NCI-H1092 treated with DMSO at 0.1 percent for 48 hours (cell line): Measurements from ENCODE around the gene APOO.

ENCODE experiments used
- DNase-seq: peaks from one replicate; lab custom pipeline; 2025; lab: John Stamatoyannopoulos, UW

APOO gene

DNA sequence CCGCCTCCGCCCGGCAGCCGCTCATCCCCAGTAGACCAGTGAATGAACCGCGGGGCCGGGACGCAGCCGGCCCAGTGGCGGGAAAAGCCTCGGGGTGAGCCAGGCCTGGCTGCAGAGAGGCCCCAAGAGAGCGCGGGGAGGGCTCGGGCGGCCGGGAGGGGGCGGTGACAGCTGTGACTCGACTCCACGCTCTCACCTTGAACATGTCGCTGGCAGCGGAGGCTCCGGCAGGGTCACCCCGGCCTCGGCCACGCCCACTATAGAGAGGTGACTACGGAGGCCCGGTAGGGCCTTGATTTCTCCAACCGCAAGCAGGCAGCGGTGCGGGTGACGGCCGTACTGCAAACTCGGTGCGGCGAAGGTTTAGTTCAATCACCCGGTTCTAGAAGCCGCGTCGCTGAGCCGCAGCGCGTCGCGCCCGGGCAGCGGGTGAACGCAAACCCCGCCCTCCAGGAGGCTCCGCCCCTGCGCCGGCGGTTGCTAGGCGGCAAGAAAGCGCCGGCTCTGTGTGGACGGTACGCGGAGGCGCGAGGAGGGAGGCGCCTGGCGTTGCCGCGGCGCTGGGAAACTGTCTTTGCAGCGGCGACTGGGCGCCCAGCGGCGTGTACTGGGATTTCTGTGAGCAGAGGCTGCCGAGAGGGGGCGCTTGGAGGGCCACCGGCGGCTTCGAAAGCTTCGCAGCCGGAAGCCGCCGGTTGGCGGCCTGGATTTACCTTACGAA lies at the start of gene APOO, which contains the start of gene CXorf58:
TSS of gene APOO (minus strand) at position 441 of the 721 bp plus-strand sequence. CDS start at position 205, 236 bp downstream.
TSS of gene CXorf58 (plus strand) at position 509 of the 721 bp plus-strand sequence. CDS start 2,297 bp downstream, outside the sequence.
- DNase-seq, result peak; percentile 99

DNA sequence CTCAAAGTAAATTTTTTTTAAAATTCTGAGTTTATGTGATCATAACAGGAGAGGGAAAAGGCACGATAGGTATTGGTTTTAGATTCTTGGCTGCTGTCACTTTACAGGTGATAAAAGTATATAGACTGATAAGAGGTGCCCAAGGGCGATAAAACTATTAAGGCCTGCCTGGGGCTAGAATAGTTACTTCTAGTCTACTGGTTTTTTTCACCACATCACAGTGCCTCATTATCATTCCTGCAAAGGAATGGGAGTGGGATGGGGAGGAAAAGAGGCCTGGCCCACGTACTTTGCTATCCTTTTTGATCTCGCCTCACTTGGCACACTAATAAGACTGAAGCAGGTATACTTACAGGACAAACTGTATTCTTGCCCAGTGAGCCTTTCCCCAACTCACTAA lies 46.7 kb upstream of the APOO start:
- DNase-seq, result no peak

DNA sequence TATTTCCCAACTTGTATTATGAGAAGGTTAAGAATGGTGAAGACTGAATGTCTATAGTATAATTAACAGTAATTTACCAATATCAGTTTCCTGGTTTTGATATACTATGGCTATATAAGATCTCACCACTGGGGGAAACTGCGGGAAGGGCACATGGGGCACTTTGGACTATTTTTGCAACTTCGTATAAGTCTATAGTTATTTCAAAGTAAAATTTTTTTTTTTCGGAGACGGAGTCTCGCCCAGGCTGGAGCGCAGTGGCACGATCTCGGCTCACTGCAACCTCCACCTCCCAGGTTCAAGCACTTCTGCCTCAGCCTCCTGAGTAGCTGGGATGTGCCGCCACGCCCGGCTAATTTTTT lies 46.2 kb upstream of the APOO start:
- DNase-seq, result no peak

- no peak for DNase-seq
These were observed 45.5 kb upstream of the APOO start for GRCh38 chrX:23952984-23953907.

GRCh38 chrX:23952391-23952790 lies 44.7 kb upstream of the APOO start:
- no peak for DNase-seq

DNA sequence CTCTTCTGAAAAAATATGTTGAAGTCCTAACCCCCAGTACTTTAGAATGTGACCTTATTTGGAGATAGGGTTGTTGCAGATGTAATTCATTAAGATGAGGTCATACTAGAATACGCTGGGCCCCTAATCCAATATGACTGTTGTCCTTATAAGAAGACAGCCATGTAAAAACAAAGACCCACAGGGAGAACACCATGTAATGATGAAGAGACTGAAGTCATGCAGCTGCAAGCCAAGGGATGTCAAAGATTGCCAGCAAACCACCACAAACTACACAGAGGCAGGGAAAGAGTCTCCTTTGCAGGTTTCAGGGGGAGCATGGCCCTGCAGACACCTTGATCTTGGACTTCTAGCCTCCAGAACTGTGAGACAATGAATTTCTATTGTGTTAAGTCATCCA lies 37.5 kb upstream of the APOO start:
- DNase-seq, result no peak

- no peak for DNase-seq
These were observed 36.5 kb upstream of the APOO start for GRCh38 chrX:23944234-23944633.

DNA sequence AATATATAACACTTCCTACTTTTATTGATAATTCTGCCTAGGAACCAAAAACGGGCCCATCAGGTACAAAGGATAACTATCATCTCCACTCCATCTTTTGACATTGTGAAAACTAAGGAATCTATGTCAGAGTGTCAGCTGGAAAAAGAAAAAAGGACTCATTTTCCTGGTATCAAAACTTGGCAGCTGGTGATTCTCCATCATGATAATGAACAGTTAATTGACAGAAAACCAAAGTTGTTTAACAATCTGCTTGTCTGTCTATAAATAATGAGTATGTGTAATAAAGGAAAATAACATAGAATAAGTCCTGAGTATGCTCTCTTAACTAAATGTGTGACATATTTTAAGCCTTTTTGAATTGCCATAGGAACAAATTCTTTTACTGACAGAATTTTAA lies 31.5 kb upstream of the APOO start:
- DNase-seq, result no peak

GRCh38 chrX:23938690-23939089 lies 31.0 kb upstream of the APOO start:
- DNase-seq, result no peak

GRCh38 chrX:23937100-23937499 lies 29.4 kb upstream of the APOO start:
- no peak for DNase-seq

DNA sequence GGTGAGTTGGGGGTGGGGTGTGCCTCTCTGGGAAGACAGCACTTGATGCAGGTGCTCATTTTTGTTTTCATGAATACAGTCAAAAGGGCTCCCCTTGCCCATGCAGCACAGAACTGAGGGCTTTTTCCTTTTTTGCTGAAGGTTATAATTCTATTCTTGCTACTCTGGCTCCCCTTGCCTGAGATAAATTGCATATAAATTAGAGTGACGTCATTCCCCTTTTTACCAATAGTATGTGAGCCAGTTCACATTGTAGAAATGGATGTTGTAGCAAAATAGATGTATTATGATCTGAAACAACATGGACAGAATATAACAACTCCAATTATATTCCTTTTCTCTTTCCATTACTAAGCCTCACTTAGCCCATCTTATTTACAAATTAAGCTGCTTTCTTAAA lies 28.4 kb upstream of the APOO start:
- no peak for DNase-seq

GRCh38 chrX:23935106-23935505 lies 27.4 kb upstream of the APOO start:
- DNase-seq, result no peak

GRCh38 chrX:23932046-23932445 lies 24.3 kb upstream of the APOO start:
- DNase-seq, result no peak

- no peak for DNase-seq
These were observed 23.3 kb upstream of the APOO start for GRCh38 chrX:23930894-23931604.

- no peak for DNase-seq
These were observed 18.3 kb upstream of the APOO start for GRCh38 chrX:23926015-23926414.

DNA sequence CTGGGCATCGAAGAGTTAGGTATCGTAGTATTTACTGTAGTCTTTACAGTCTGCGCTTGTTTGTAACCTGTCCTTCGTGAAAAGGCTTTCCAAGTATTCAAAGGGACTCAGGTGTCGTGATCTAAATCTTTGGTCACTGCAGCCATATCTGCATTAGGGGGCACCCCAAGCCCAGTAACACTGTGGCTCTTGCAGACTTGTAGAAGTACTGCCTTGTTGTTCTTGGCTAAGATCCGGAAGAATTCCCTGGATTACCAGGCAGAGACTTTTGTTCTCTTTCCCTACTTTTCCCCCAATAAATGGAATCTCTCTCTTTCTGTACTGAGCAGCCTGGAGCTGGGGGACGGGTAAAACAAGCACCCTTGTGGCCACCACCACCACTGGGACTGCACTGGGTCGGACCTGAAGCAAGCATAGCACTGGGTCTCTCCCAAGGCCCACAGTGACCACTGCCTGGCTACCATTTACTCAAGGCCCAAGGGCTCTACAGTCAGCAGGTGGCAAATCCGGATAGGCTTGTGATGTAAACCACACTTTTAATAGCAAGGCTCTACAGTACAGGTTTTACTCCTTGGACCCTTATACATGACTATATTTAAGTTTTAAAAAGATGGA lies 12.1 kb upstream of the APOO start:
- DNase-seq, result no peak

DNA sequence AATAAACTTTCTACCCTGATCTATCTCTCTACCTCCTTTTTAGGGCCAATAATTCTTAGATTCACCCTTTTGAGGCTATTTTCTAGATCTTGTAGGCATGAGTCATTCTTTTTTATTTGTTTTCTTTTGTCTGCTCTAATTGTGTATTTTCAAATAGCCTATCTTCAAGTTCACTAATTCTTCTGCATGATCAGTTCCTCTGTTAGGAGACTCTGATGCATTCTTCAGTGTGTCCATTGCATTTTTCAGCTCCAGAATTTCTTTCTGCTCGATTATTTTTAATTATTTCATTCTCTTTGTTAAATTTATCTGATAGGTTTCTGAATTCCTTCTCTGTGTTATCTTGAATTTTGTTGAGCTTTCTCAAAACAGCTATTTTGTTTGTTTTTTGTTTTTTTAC lies 11.4 kb upstream of the APOO start:
- DNase-seq, result no peak

- DNase-seq, result no peak
These were observed 3.5 kb upstream of the APOO start for GRCh38 chrX:23911126-23911835.

DNA sequence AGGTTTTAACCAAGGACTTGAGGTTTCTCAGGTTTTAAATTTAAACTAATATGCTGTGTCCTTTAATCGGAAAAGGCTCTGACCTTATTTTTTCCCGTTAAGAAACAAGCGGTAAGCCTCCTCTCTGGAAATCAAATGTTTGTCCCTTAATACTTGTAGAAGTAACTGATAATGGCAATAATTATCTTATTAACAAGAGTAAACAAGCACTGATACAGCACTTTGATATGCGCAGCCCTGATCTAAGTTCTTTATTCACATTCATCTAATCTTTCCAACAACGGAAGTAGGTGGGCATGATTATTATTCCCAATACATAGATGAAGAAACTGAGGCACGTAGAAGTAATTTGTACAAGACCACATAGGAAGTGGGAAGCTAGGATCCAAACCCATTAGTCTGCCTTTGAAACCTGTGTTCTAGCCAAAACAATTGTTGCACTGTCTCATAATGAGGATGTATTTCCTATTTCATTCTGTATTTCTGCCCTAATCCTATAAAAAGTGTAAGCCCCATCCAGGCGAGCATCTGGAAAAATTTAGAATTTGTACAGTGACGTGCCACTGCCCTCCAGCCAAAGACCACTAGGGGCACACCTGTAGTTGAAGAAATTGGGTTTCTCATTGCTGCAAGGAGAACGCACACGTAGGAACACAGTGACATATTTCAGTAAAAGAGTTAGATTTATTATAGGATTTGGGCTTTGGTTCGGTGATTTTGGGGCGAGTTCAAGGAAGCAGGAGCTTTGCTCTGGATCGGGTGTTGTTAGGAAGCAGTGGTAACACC lies 674 bp upstream of the APOO start:
- DNase-seq, result no peak

GRCh38 chrX:23907111-23907497 lies 634 bp downstream of the APOO start:
- peak; percentile 42 for DNase-seq

DNA sequence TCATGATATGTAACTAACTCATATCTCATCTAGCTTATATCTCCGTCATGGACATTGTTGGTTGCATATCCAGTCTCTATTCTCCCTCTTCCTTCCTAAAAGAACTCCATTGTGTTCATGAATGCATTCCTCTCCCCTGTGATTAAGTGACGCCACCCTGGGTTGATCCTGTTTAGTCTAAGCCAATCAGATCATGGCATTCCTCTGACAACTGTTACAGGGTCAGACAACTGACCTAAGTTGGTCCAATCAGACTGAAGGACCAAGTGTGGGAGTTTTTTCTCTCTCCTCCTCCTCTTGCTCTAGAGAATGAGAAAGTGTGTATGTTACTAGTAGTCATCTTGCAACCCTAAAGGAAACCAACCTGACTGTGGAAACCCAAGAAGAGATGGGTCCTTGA lies 3.6 kb downstream of the APOO start:
- no peak for DNase-seq
